ENCODE results near the gene LIG1.

GRCh38 chr19:48108997-48109782 is 61.0 kb downstream of the LIG1 start:
- TF ChIP-seq CTCF (IDR thresholded peaks at IDR 0.05) (no peak), POLR2A (IDR thresholded peaks at IDR 0.05) (no peak)
